ENCODE results near the gene TTYH2.

GRCh38 chr17:74233937-74234336 is 20.6 kb downstream of the TTYH2 start:
- TF ChIP-seq POLR2AphosphoS5 (IDR thresholded peaks at IDR 0.05; ENCODE audit: low read depth, low read length) (no peak), TAF1 (IDR thresholded peaks at IDR 0.05; ENCODE audit: low read depth, low read length) (no peak), POLR2A (IDR thresholded peaks at IDR 0.05; ENCODE audit: low read depth, low read length) (no peak), POU2F2 (IDR thresholded peaks at IDR 0.05; ENCODE audit: low read depth, low read length) (no peak), SPI1 (IDR thresholded peaks at IDR 0.05; ENCODE audit: low read depth, low read length) (no peak), PAX5 (IDR thresholded peaks at IDR 0.05; ENCODE audit: insufficient read depth, low read length, severe bottlenecking) (peak; percentile 45)

Data from GM12891 (cell line).